ENCODE data around the gene INPP5K.
A peak's percentile ranks its signal among the peaks of the same experiment; 100 is the strongest.
"Not testable (repeated sequence)": the region's sequence is repeated elsewhere in the genome, so short reads cannot be mapped to it uniquely, and the experiment has no call there.

INPP5K gene

GRCh38 chr17:1464186-1464585 lies 52.2 kb downstream of the INPP5K start:
- DNase-seq (ENCODE audit: low spot score): no peak

GRCh38 chr17:1462164-1463112 lies 54.0 kb downstream of the INPP5K start:
- DNase-seq (ENCODE audit: low spot score): no peak

- no peak for DNase-seq (ENCODE audit: low spot score)
Measured at GRCh38 chr17:1461198-1461944, 55.0 kb downstream of the INPP5K start.

GRCh38 chr17:1460233-1460632 lies 56.2 kb downstream of the INPP5K start:
- peak; percentile 75 for DNase-seq (ENCODE audit: low spot score)

GRCh38 chr17:1455797-1456599 lies 60.4 kb downstream of the INPP5K start, which contains the start of gene CRK:
CRK (minus strand) TSS chr17:1456232; CDS start chr17:1456117, 115 bp downstream.
- peak; percentile 90 for DNase-seq (ENCODE audit: low spot score)

- DNase-seq (ENCODE audit: low spot score): peak; percentile 73
Measured at GRCh38 chr17:1455291-1455796, 61.1 kb downstream of the INPP5K start.

GRCh38 chr17:1454541-1454940 lies 61.9 kb downstream of the INPP5K start:
- no peak for DNase-seq (ENCODE audit: low spot score)

GRCh38 chr17:1453694-1454093 lies 62.7 kb downstream of the INPP5K start:
- DNase-seq (ENCODE audit: low spot score): not testable (repeated sequence)

- no peak for DNase-seq (ENCODE audit: low spot score)
Measured at GRCh38 chr17:1452836-1453235, 63.6 kb downstream of the INPP5K start.

GRCh38 chr17:1450261-1450660 lies 66.2 kb downstream of the INPP5K start:
- DNase-seq (ENCODE audit: low spot score): not testable (repeated sequence)

GRCh38 chr17:1449412-1449967 lies 66.9 kb downstream of the INPP5K start:
- DNase-seq (ENCODE audit: low spot score): no peak

GRCh38 chr17:1447052-1447451 lies 69.4 kb downstream of the INPP5K start:
- no peak for DNase-seq (ENCODE audit: low spot score)

- DNase-seq (ENCODE audit: low spot score): no peak
Measured at GRCh38 chr17:1446201-1446600, 70.2 kb downstream of the INPP5K start.

- DNase-seq (ENCODE audit: low spot score): not testable (repeated sequence)
Measured at GRCh38 chr17:1445695-1446094, 70.7 kb downstream of the INPP5K start.

All from SW480 (cell line).